H1 (cell line): ENCODE measurements around the gene SOAT2. TPM values are rescaled to one million over a fixed set of nuclear protein-coding genes. Genes with fewer than 3 reads are reported as not detected.
A peak's percentile ranks its signal among the peaks of the same experiment; 100 is the strongest.

ENCODE experiments used
- CTCF ChIA-PET: fragments of 300-600 bp; sonication (Branson Sonifier 250); formaldehyde crosslinking; loops from one replicate; lab custom pipeline; 2021; ENCODE audit not compliant: partially characterized antibody; lab: Charles Lee
- POLR2A ChIA-PET: fragments of 300-600 bp; sonication (Branson Sonifier 250); formaldehyde crosslinking; loops from one replicate; lab custom pipeline; 2021; ENCODE audit warnings: inconsistent platforms; ENCODE audit not compliant: partially characterized antibody; lab: Charles Lee
- DNase-seq, 2 experiments: peaks; one replicate each; pipeline versions ENCODE4 v3.0.0 to v3.0.0-alpha.2; 2010 to 2022; ENCODE audit warnings: low spot score in 2 of 2, low read depth in 1 of 2, mixed read lengths in 1 of 2
- FAIRE-seq: peaks from 2 replicates; lab custom pipeline; 2011; peaks lifted over from hg19 to GRCh38; lab: Jason Lieb, UNC
- H2AFZ ChIP-seq: 2 replicates; pipeline ENCODE4 v1.8.1; 2012; ENCODE audit warnings: low read length, inconsistent platforms
- H2AK5ac ChIP-seq: 2 replicates; pipeline ENCODE4 v1.6.1; 2013; ENCODE audit warnings: low read depth, low read length
- H2BK120ac ChIP-seq: replicated peaks from 2 replicates; pipeline ENCODE3; 2013; ENCODE audit warnings: low read depth, low read length, inconsistent platforms
- H2BK12ac ChIP-seq: 2 replicates; pipeline ENCODE4 v1.6.1; 2013; ENCODE audit warnings: low read depth, low read length
- H2BK15ac ChIP-seq: 2 replicates; pipeline ENCODE4 v1.6.1; 2013; ENCODE audit warnings: low read length
- H2BK20ac ChIP-seq: 2 replicates; pipeline ENCODE4 v1.6.1; 2013; ENCODE audit warnings: low read length
- H2BK5ac ChIP-seq: 2 replicates; pipeline ENCODE4 v1.6.1; 2013; ENCODE audit warnings: low read depth, low read length
- H3K14ac ChIP-seq: 2 replicates; pipeline ENCODE4 v1.6.1; 2013; ENCODE audit warnings: inconsistent platforms; ENCODE audit not compliant: insufficient read length
- H3K18ac ChIP-seq: 2 replicates; pipeline ENCODE4 v1.6.1; 2013; ENCODE audit warnings: low read length; ENCODE audit errors: extremely low read depth
- H3K23ac ChIP-seq: 2 replicates; pipeline ENCODE4 v1.6.1; 2013; ENCODE audit warnings: inconsistent platforms; ENCODE audit not compliant: insufficient read length
- H3K23me2 ChIP-seq: 2 replicates; pipeline ENCODE4 v1.6.1; 2013; ENCODE audit warnings: low read depth, low read length
- H3K27ac ChIP-seq: 2 replicates; pipeline ENCODE4 v1.6.1; 2011; ENCODE audit warnings: low read depth, low read length, inconsistent platforms
- H3K27me3 ChIP-seq, 4 experiments: replicated peaks in 1 of 4; 1 replicate in 1 of 4; 2 replicates in 3 of 4; pipeline versions ENCODE4 v1.6.1 to v1.8.1; 2011 to 2013; ENCODE audit warnings: low read length in 3 of 4, mild to moderate bottlenecking in 3 of 4, inconsistent platforms in 2 of 4, mixed read lengths in 2 of 4, moderate library complexity in 1 of 4; ENCODE audit not compliant: control insufficient read depth in 3 of 4, insufficient read depth in 3 of 4; ENCODE audit errors: extremely low read depth in 1 of 4
- H3K36me3 ChIP-seq, 4 experiments: 2 replicates each; pipeline versions ENCODE4 v1.6.1 to v1.8.1; 2011 to 2013; ENCODE audit warnings: mild to moderate bottlenecking in 4 of 4, low read length in 3 of 4, moderate library complexity in 2 of 4, control low read depth in 1 of 4, inconsistent platforms in 1 of 4; ENCODE audit not compliant: insufficient read depth in 4 of 4, control insufficient read depth in 2 of 4
- H3K4ac ChIP-seq: replicated peaks from 2 replicates; pipeline ENCODE3; 2013; ENCODE audit warnings: low read length, low read depth, mixed read lengths, inconsistent platforms; ENCODE audit not compliant: insufficient read length
- H3K4me1 ChIP-seq, 4 experiments: replicated peaks in 1 of 4; 1 replicate in 1 of 4; 2 replicates in 3 of 4; pipeline versions ENCODE4 v1.6.1 to v1.8.1; 2011 to 2013; ENCODE audit warnings: low read length in 3 of 4, inconsistent platforms in 2 of 4, mixed read lengths in 1 of 4; ENCODE audit not compliant: insufficient read depth in 4 of 4, control insufficient read depth in 3 of 4
- H3K4me2 ChIP-seq, 2 experiments: 2 replicates each; pipeline versions ENCODE4 v1.6.1 to v1.8.1; 2011 to 2013; ENCODE audit warnings: low read depth in 2 of 2, low read length in 2 of 2, control low read depth in 1 of 2, inconsistent platforms in 1 of 2, mild to moderate bottlenecking in 1 of 2; ENCODE audit not compliant: insufficient read depth in 1 of 2
- H3K4me3 ChIP-seq, 4 experiments: fragments of 200-600, 300-600 bp in 1 of 4; sonication (generic), shearing (Covaris generic), sonication (Bioruptor Twin) in 1 of 4; 2 replicates each; pipeline versions ENCODE4 v1.5.1 to v1.8.1; 2011 to 2016; ENCODE audit warnings: low read length in 4 of 4, low read depth in 3 of 4, control low read depth in 2 of 4, inconsistent platforms in 2 of 4, mild to moderate bottlenecking in 2 of 4, mixed read lengths in 1 of 4, moderate library complexity in 1 of 4; ENCODE audit not compliant: insufficient read depth in 2 of 4; ENCODE audit errors: extremely low read depth in 1 of 4
- H3K56ac ChIP-seq: replicated peaks from 2 replicates; pipeline ENCODE3; 2013; ENCODE audit warnings: low read depth, mild to moderate bottlenecking, mixed read lengths, low read length, inconsistent platforms; ENCODE audit not compliant: insufficient read length
- H3K79me1 ChIP-seq: 2 replicates; pipeline ENCODE4 v1.6.1; 2013; ENCODE audit warnings: low read depth, low read length, control low read depth
- H3K79me2 ChIP-seq, 2 experiments: 2 replicates each; pipeline versions ENCODE4 v1.6.1 to v1.8.1; 2012 to 2013; ENCODE audit warnings: low read length in 2 of 2, mild to moderate bottlenecking in 2 of 2, inconsistent platforms in 1 of 2; ENCODE audit not compliant: insufficient read depth in 2 of 2, control insufficient read depth in 1 of 2
- H3K9ac ChIP-seq, 4 experiments: replicated peaks in 1 of 4; 1 replicate in 1 of 4; 2 replicates in 3 of 4; pipeline versions ENCODE4 v1.6.1 to v1.8.1; 2011 to 2013; ENCODE audit warnings: low read depth in 3 of 4, low read length in 3 of 4, control low read depth in 2 of 4, mild to moderate bottlenecking in 2 of 4, moderate library complexity in 2 of 4, inconsistent platforms in 1 of 4; ENCODE audit errors: extremely low read depth in 1 of 4
- H3K9me3 ChIP-seq, 2 experiments: 2 replicates each; pipeline versions ENCODE4 v1.6.1 to v1.8.1; 2012 to 2013; ENCODE audit warnings: mild to moderate bottlenecking in 2 of 2, moderate library complexity in 2 of 2, control low read depth in 1 of 2, inconsistent platforms in 1 of 2, low read depth in 1 of 2, low read length in 1 of 2, mixed read lengths in 1 of 2; ENCODE audit not compliant: insufficient read depth in 2 of 2
- H4K20me1 ChIP-seq, 2 experiments: replicated peaks in 1 of 2; 2 replicates each; pipeline versions ENCODE3 to v1.8.1; 2011 to 2013; ENCODE audit warnings: inconsistent platforms in 2 of 2, low read length in 2 of 2, mild to moderate bottlenecking in 1 of 2; ENCODE audit not compliant: insufficient read depth in 2 of 2, control insufficient read depth in 1 of 2
- H4K5ac ChIP-seq: 2 replicates; pipeline ENCODE4 v1.6.1; 2013; ENCODE audit warnings: low read length, low read depth, mixed read lengths, inconsistent platforms; ENCODE audit not compliant: insufficient read length
- H4K8ac ChIP-seq: 2 replicates; pipeline ENCODE4 v1.8.0; 2013; ENCODE audit warnings: mild to moderate bottlenecking, moderate library complexity, low read length, inconsistent platforms; ENCODE audit not compliant: insufficient read depth; ENCODE audit errors: extremely low read depth
- H4K91ac ChIP-seq: replicated peaks from 2 replicates; pipeline ENCODE3; 2013; ENCODE audit warnings: low read length, mixed read lengths, inconsistent platforms; ENCODE audit not compliant: insufficient read length
- BACH1 ChIP-seq: IDR thresholded peaks from 2 replicates; pipeline ENCODE4 v1.6.1; 2012; ENCODE audit warnings: low read length, improper control_type of control experiment
- CEBPB ChIP-seq: IDR thresholded peaks from 2 replicates; pipeline ENCODE4 v1.6.1; 2012; ENCODE audit warnings: low read depth, low read length
- KDM1A ChIP-seq: fragments of 200-600, 300-600 bp; sonication (generic); IDR thresholded peaks from 2 replicates; pipeline ENCODE4 v1.7.1; 2016; ENCODE audit warnings: mild to moderate bottlenecking, low read length, borderline replicate concordance
- SRF ChIP-seq: IDR thresholded peaks from 2 replicates; pipeline ENCODE4 v1.6.1; 2011; ENCODE audit warnings: mild to moderate bottlenecking, low read depth, low read length, moderate library complexity
- ZNF274 ChIP-seq: IDR thresholded peaks from 2 replicates; pipeline ENCODE4 v1.7.0; 2012; ENCODE audit warnings: low read length, borderline replicate concordance; ENCODE audit errors: extremely low read depth
- WGBS, 2 experiments: shearing (Covaris generic) in 1 of 2; methylation state at CpG; one replicate each; pipeline versions ENCODE4 v1.1.6 to v1.1.7; 2013 to 2015; ENCODE audit warnings: low lambda C conversion rate in 2 of 2, mixed read lengths in 2 of 2, inconsistent platforms in 1 of 2, low coverage in 1 of 2, missing lambda C conversion rate in 1 of 2; ENCODE audit not compliant: insufficient replicate concordance in 2 of 2, insufficient coverage in 1 of 2, insufficient read length in 1 of 2; ENCODE audit errors: extremely low coverage in 1 of 2, missing lambda C conversion rate in 1 of 2; 5-methylcytosine and 5-hydroxymethylcytosine counted together
- polyA plus RNA-seq, 7 experiments: library from polyadenylated mRNA; depleted of rRNA in 3 of 7; stranded (reverse) in 5 of 7; unstranded in 2 of 7; fragments of >200 nt in 5 of 7; fragments of 200-250 nt in 2 of 7; gene quantifications; 1 replicate in 5 of 7; 2 replicates in 1 of 7; 4 replicates in 1 of 7; pipeline versions ENCODE4 v1.2.1 to v1.2.3, GENCODE V29; 2011 to 2013; ENCODE audit warnings: missing spikeins in 2 of 7, mixed read lengths in 2 of 7
- total RNA-seq: library from RNA; stranded (reverse); fragmentation: NEBNext Ultra II Directional; extraction: Animal tissue kit (Norgen Biotek cat#: 25700); gene quantifications from 2 replicates; pipeline ENCODE4 v1.2.1, GENCODE V29; 2021
- TF ChIP-seq, protein P1 (sequence below): IDR thresholded peaks from 2 replicates; pipeline ENCODE4 v1.6.1; 2011; ENCODE audit warnings: low read depth, mild to moderate bottlenecking, low read length; ENCODE audit not compliant: insufficient read depth

The SOAT2 gene
- total and polyA plus RNA-seq, 2 of the 8 experiments (the other 6 are each of a cell fraction or from before 2014, with no cell fraction given) = 0.08 TPM; not detected in 1

DNA sequence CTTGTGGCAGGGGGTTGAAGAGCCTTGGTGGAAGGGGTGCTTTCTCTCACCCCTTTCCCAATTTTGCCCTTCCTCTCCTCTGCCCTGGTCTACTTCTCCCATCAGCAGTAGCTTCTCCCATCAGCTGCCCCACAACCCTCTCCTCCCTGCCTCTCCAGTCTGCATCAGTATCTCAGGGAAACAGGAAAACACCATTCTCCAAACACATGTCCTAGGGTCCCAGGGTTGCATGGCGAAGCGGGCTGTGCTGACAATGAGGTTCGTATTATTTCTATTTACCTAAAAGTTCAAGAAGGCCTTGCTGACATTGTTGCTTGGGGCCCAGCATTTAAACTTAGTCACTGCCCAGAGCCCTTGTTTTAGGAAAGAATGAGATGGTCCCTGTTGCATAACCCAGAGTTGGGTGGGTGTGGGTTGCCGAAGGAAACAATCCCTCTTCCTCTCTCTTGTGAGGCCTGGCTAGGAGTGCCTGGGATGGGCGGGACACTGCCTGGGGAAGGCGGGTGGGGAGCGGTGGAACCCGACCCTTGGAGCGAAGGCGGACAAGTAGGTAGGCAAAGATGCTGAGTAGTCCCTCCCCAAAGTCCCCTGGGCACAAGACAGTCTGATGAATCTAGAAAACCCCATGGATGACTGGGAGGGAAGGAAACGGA is 7.1 kb upstream of the SOAT2 start:
- Histone ChIP-seq H3K27me3 (peaks cover 0 to 27% (median 16%) of the 10 kb centered on the region in 4 experiments; a peak in 5 of 7 replicates), H2BK12ac (0 out of 2 replicates have a peak overlapping the region, but pooled peaks have one; percentile 10), H4K91ac (no peak overlapping the region), H2BK20ac (0 out of 2 replicates have a peak overlapping the region, but pooled peaks have one; percentile 72), H2AFZ (peak overlapping the region; percentile 37), H2AK5ac (no peak overlapping the region), H3K9ac (no peak overlapping the region; a peak in 1 of 7 replicates), H3K56ac (no peak overlapping the region), H3K18ac (no peak overlapping the region), H3K23ac (no peak overlapping the region), H3K4ac (no peak overlapping the region), H3K4me3 (peak overlapping the region; percentile 62 to 85 (median 77)), H2BK15ac (peak overlapping the region; percentile 84), H3K27ac (no peak overlapping the region), H4K20me1 (no peaks in the 10 kb centered on the region), H3K4me1 (peaks cover 4 to 22% (median 5%) of the 10 kb centered on the region in 4 experiments), H3K14ac (no peak overlapping the region), H3K9me3 (no peaks in the 10 kb centered on the region), H3K4me2 (peak overlapping the region; percentile 95 to 99), H2BK5ac (peak overlapping the region; percentile 32; the same call in 1 of the 2 replicates), H4K8ac (no peak overlapping the region), H3K79me1 (no peaks in the 10 kb centered on the region), H2BK120ac (no peak overlapping the region), H3K23me2 (peaks cover 28% of the 10 kb centered on the region), H3K36me3 (no peaks in the 10 kb centered on the region), H3K79me2 (no peaks in the 10 kb centered on the region), H4K5ac (no peak overlapping the region)
- ChIA-PET CTCF (interaction anchor here (0.6 to 19.1 kb wide), 7 partner anchors 12 to 119 kb away, joined by 3 to 531 read pairs (median 12); partner anchors contain the start of gene SPRYD3), POLR2A (interaction anchor here (1.9 to 3.6 kb wide), 3 partner anchors 16 to 97 kb away, joined by 7 to 21 read pairs (median 13); partner anchors contain the start of gene SPRYD3)
- peak in 1 of 2 experiments; percentile 66 for DNase-seq
- FAIRE-seq = no peak
- no peak for TF ChIP-seq BACH1
- no peak for TF ChIP-seq SRF
- no peak for TF ChIP-seq KDM1A
- TF ChIP-seq ZNF274 = no peak
- TF ChIP-seq, protein P1, sequence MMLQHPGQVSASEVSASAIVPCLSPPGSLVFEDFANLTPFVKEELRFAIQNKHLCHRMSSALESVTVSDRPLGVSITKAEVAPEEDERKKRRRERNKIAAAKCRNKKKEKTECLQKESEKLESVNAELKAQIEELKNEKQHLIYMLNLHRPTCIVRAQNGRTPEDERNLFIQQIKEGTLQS = no peak
- peak; percentile 57 for TF ChIP-seq CEBPB
- WGBS, 2 experiments = 26% methylated on average over 11 of the region's 11 CpGs; no CpG with 5 or more reads in 1 of the 2 experiments
